Neural progenitor cell (in vitro differentiated cells): ENCODE results near the gene IRF1.

Source experiments
- CTCF ChIP-seq: fragments of 200-600 bp; sonication (generic); IDR thresholded peaks from 2 replicates; pipeline ENCODE4 v1.5.1; 2017; ENCODE audit warnings: antibody characterized with exemption, mild to moderate bottlenecking
- EZH2phosphoT487 ChIP-seq: fragments of 200-600 bp; sonication (generic); IDR thresholded peaks from 2 replicates; pipeline ENCODE4 v1.6.1; 2017; ENCODE audit warnings: antibody characterized with exemption

- TF ChIP-seq CTCF (no peak), EZH2phosphoT487 (no peak)
Measured at GRCh38 chr5:132472431-132472830, 18.1 kb downstream of the IRF1 start.
